Calu3 (cell line): ENCODE measurements around the gene PRKCZ. TPM values are rescaled to one million over a fixed set of nuclear protein-coding genes. Genes with fewer than 3 reads are reported as not detected.

Source experiments
- BruUV-seq: library from RNA; stranded (reverse); fragments of 400-500 nt; replicated peaks from 2 replicates; lab custom pipeline; 2021; lab: Mats Ljungman, UMichigan
- CTCF ChIA-PET: fragments of 300-600 bp; sonication (Branson Sonifier 250); formaldehyde crosslinking; loops from one replicate; lab custom pipeline; 2022; ENCODE audit warnings: antibody characterized with exemption; lab: Charles Lee
- DNase-seq: peaks from one replicate; pipeline ENCODE4 v3.0.0; 2022
- H3K27ac Mint-ChIP-seq: one replicate; pipeline ENCODE4 v1.8.0; 2022; ENCODE audit warnings: mixed read lengths; ENCODE audit not compliant: unreplicated experiment
- H3K27me3 Mint-ChIP-seq: one replicate; pipeline ENCODE4 v1.8.0; 2022; ENCODE audit warnings: mixed read lengths; ENCODE audit not compliant: unreplicated experiment
- H3K36me3 Mint-ChIP-seq: one replicate; pipeline ENCODE4 v1.8.0; 2022; ENCODE audit warnings: mild to moderate bottlenecking, moderate library complexity, mixed read lengths; ENCODE audit not compliant: insufficient read depth, unreplicated experiment
- H3K4me1 Mint-ChIP-seq: one replicate; pipeline ENCODE4 v1.8.0; 2022; ENCODE audit warnings: mild to moderate bottlenecking, low read depth, mixed read lengths; ENCODE audit not compliant: unreplicated experiment
- H3K4me3 Mint-ChIP-seq: one replicate; pipeline ENCODE4 v1.8.0; 2022; ENCODE audit warnings: mild to moderate bottlenecking, low read depth, moderate library complexity, mixed read lengths; ENCODE audit not compliant: unreplicated experiment
- H3K9me3 Mint-ChIP-seq: one replicate; pipeline ENCODE4 v1.8.0; 2022; ENCODE audit warnings: low read depth, mixed read lengths; ENCODE audit not compliant: unreplicated experiment
- intact Hi-C: fragments of 100-400 bp; cut with micrococcal nuclease; formaldehyde crosslinking; loops from one replicate; pipeline ENCODE4 v1.10.0; 2022; ENCODE audit not compliant: unreplicated experiment
- total RNA-seq: library from RNA; stranded (reverse); gene quantifications from 2 replicates; pipeline ENCODE4 v1.2.3, GENCODE V29; 2022
- TF ChIP-seq, protein P1 (sequence below): fragments of 200-600 bp; IDR thresholded peaks from one replicate; pipeline ENCODE4 v1.8.0; 2022; ENCODE audit warnings: antibody characterized with exemption; ENCODE audit not compliant: unreplicated experiment

Gene PRKCZ
- total RNA-seq, 1 experiment from 2014 or later: 26.0 TPM

- TF ChIP-seq, protein P1, sequence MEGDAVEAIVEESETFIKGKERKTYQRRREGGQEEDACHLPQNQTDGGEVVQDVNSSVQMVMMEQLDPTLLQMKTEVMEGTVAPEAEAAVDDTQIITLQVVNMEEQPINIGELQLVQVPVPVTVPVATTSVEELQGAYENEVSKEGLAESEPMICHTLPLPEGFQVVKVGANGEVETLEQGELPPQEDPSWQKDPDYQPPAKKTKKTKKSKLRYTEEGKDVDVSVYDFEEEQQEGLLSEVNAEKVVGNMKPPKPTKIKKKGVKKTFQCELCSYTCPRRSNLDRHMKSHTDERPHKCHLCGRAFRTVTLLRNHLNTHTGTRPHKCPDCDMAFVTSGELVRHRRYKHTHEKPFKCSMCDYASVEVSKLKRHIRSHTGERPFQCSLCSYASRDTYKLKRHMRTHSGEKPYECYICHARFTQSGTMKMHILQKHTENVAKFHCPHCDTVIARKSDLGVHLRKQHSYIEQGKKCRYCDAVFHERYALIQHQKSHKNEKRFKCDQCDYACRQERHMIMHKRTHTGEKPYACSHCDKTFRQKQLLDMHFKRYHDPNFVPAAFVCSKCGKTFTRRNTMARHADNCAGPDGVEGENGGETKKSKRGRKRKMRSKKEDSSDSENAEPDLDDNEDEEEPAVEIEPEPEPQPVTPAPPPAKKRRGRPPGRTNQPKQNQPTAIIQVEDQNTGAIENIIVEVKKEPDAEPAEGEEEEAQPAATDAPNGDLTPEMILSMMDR: no peak
- intact Hi-C loops: no loop called here
- H3K4me1 Mint-ChIP-seq: no peaks in the 10 kb centered on the region
- H3K27me3 Mint-ChIP-seq: no peaks in the 10 kb centered on the region
- DNase-seq: no peak
- no TSS peak for BruUV-seq
- H3K36me3 Mint-ChIP-seq: peaks cover 7% of the 10 kb centered on the region
- no peak overlapping the region for H3K27ac Mint-ChIP-seq
- no peaks in the 10 kb centered on the region for H3K9me3 Mint-ChIP-seq
- H3K4me3 Mint-ChIP-seq: no peak overlapping the region
- CTCF ChIA-PET: no interaction called here
Observed at GRCh38 chr1:2108213-2108876, 58.1 kb downstream of the PRKCZ start.

DNA sequence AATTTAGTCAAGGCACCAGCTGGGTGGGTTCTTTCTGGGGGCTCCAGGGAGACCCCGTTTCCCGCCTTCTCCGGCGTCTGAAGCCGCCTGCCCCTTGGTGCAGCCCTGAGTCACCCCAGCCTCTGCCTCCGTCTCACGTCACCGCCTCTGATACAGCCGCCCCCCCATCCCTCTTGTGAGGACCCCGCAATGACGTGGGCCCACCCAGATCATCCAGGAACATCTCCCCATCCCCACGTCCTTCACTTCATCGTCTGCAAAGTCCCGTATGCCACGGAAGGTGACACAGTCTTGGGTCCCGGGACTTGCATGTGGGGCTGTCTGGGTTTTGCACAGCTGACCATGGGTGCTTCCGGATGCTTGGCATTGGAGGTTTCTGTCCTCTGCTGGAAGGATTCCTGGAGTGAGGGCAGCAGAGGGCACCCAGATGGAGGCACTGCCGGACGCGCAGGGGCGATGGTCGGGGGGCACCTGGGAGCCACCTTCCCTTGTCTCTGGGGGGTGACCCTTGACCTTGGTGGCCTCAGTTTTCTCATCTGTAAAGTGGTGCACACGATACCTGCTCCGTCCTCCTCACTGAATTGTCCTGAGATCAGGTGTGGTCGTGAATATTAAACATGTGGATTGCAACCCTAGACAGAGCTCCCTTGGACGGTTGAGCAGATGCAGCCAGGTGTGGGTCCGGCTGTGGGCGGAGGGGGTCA, 58.8 kb downstream of the PRKCZ start:
- BruUV-seq: no TSS peak
- no peaks in the 10 kb centered on the region for H3K27me3 Mint-ChIP-seq
- H3K36me3 Mint-ChIP-seq: peaks cover under 1% of the 10 kb centered on the region
- CTCF ChIA-PET: no interaction called here
- no peak for DNase-seq
- intact Hi-C loops: no loop called here
- no peak overlapping the region for H3K4me3 Mint-ChIP-seq
- no peak overlapping the region for H3K27ac Mint-ChIP-seq
- TF ChIP-seq, protein P1: no peak
- no peaks in the 10 kb centered on the region for H3K9me3 Mint-ChIP-seq
- no peaks in the 10 kb centered on the region for H3K4me1 Mint-ChIP-seq

GRCh38 chr1:2109581-2110021, 59.4 kb downstream of the PRKCZ start:
- no peaks in the 10 kb centered on the region for H3K27me3 Mint-ChIP-seq
- intact Hi-C loops: no loop called here
- TF ChIP-seq, protein P1: no peak
- CTCF ChIA-PET: no interaction called here
- no peaks in the 10 kb centered on the region for H3K9me3 Mint-ChIP-seq
- no TSS peak for BruUV-seq
- no peak overlapping the region for H3K4me3 Mint-ChIP-seq
- H3K4me1 Mint-ChIP-seq: no peaks in the 10 kb centered on the region
- H3K27ac Mint-ChIP-seq: no peak overlapping the region
- no peak for DNase-seq
- H3K36me3 Mint-ChIP-seq: no peaks in the 10 kb centered on the region

DNA sequence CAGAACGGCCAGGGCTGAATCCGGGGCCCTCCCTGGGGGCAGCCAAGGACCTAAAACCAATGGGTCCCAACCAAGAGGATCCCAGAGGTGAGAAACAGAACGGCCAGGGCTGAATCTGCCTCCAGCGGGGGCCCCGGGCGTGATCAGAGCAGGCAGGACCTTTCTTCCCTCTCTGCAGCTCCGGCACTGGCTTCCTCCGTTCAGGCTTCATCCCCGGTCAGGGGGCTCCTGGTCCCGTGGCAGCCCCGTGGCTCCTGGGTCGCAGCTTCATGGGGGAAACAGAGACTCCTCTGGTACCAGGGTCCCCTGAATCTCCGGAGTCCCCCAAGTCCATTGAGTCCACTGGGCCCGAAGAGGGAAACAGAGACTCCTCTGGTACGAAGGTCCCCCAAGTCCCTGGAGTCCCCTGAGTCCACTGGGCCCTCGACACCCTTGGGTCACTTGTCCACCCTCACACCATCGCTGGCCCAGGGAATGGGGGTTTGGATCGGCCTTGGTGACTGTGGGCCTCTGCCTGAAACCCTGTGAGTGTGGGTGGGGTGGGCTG, 60.1 kb downstream of the PRKCZ start:
- no peak overlapping the region for H3K27ac Mint-ChIP-seq
- H3K36me3 Mint-ChIP-seq: no peaks in the 10 kb centered on the region
- TF ChIP-seq, protein P1: no peak
- CTCF ChIA-PET: interaction anchor here (0.6 kb wide), 1 partner anchor 11 kb away, joined by 3 read pairs; no protein-coding TSS in a partner anchor
- H3K4me3 Mint-ChIP-seq: no peak overlapping the region
- no TSS peak for BruUV-seq
- no peaks in the 10 kb centered on the region for H3K9me3 Mint-ChIP-seq
- no peaks in the 10 kb centered on the region for H3K27me3 Mint-ChIP-seq
- H3K4me1 Mint-ChIP-seq: no peaks in the 10 kb centered on the region
- intact Hi-C loops: no loop called here
- no peak for DNase-seq
